Uterus (tissue), 4 donors: ENCODE results near the gene MICAL2. TPM values are rescaled to one million over a fixed set of nuclear protein-coding genes. Genes with fewer than 3 reads are reported as not detected.

Experiments
- DNase-seq, 2 donors: peaks; one replicate each; pipeline ENCODE4 v3.0.0-alpha.2; 2019 to 2020
- H3K27ac ChIP-seq, 2 donors: fragments of 200-600 bp; sonication (generic); 1 replicate in 1 of 2; 2 replicates in 1 of 2; pipeline ENCODE4 v1.5.1; 2016 to 2018
- H3K27me3 ChIP-seq, 2 donors: fragments of 200-600 bp; sonication (generic); one replicate each; pipeline ENCODE4 v1.5.1; 2018 to 2019; ENCODE audit warnings: control low read depth in 1 of 2
- H3K36me3 ChIP-seq, 2 donors: fragments of 200-600 bp; sonication (generic); one replicate each; pipeline ENCODE4 v1.5.1; 2019; ENCODE audit warnings: control low read depth in 1 of 2
- H3K4me1 ChIP-seq, 2 donors: fragments of 200-600 bp; sonication (generic); one replicate each; pipeline ENCODE4 v1.5.1; 2018 to 2019; ENCODE audit warnings: control low read depth in 1 of 2
- H3K4me3 ChIP-seq, 2 donors: fragments of 200-600 bp; sonication (generic); 1 replicate in 1 of 2; 2 replicates in 1 of 2; pipeline ENCODE4 v1.5.1; 2018 to 2019; ENCODE audit warnings: mild to moderate bottlenecking in 1 of 2
- H3K9me3 ChIP-seq, 2 donors: fragments of 200-600 bp; sonication (generic); one replicate each; pipeline ENCODE4 v1.5.1; 2019; ENCODE audit warnings: control low read depth in 1 of 2
- CTCF ChIP-seq, 4 experiments: fragments of 200-600 bp in 2 of 4; fragments of 450-650 bp in 2 of 4; sonication (generic) in 2 of 4; IDR thresholded peaks; one replicate each; pipeline ENCODE4 v1.5.1; 2016 to 2019; ENCODE audit warnings: antibody characterized with exemption in 4 of 4, mild to moderate bottlenecking in 2 of 4, moderate library complexity in 1 of 4
- POLR2A ChIP-seq, 2 donors: fragments of 450-650 bp; IDR thresholded peaks; one replicate each; pipeline ENCODE4 v1.6.1; 2016; ENCODE audit warnings: antibody characterized with exemption in 2 of 2, mild to moderate bottlenecking in 1 of 2, moderate library complexity in 1 of 2
- intact Hi-C: fragments of 100-400 bp; cut with DNase I; formaldehyde crosslinking; loops from one replicate; pipeline ENCODE4 v1.15.1; 2023; ENCODE audit warnings: low total_unique reads
- total RNA-seq, 4 donors: library from RNA; depleted of rRNA in 3 of 4; stranded (reverse); fragments of >200 nt in 3 of 4; gene quantifications; one replicate each; pipeline versions ENCODE4 v1.1.0 to v1.2.4, GENCODE V29; 2014 to 2023
- donor health status: DM: yes; HTN: yes; CAD: no.

Gene MICAL2
- total RNA-seq, 4 donors from 2014 or later, result 29.6 to 139 (median 53.1) TPM

GRCh38 chr11:12213883-12214282 is 103.5 kb downstream of the MICAL2 start:
- no peaks in the 10 kb centered on the region for H3K27me3 ChIP-seq
- no peaks in the 10 kb centered on the region for H3K4me1 ChIP-seq
- H3K4me3 ChIP-seq, result no peak overlapping the region
- DNase-seq, result no peak
- H3K9me3 ChIP-seq, result no peaks in the 10 kb centered on the region
- H3K36me3 ChIP-seq, result no peaks in the 10 kb centered on the region
- peak overlapping the region in 1 of 2 donors; percentile 24 for H3K27ac ChIP-seq
- no peak for TF ChIP-seq CTCF (IDR thresholded peaks at IDR 0.05)
- no peak for TF ChIP-seq POLR2A (IDR thresholded peaks at IDR 0.05)
- intact Hi-C loops, result no loop called here

GRCh38 chr11:12214751-12215150 is 104.4 kb downstream of the MICAL2 start:
- no peak for TF ChIP-seq CTCF (IDR thresholded peaks at IDR 0.05)
- TF ChIP-seq POLR2A (IDR thresholded peaks at IDR 0.05), result no peak
- Histone ChIP-seq H3K27ac (no peak overlapping the region), H3K4me3 (no peak overlapping the region), H3K9me3 (no peaks in the 10 kb centered on the region), H3K4me1 (peaks cover 0 to 8% of the 10 kb centered on the region in 2 donors), H3K27me3 (no peaks in the 10 kb centered on the region), H3K36me3 (no peaks in the 10 kb centered on the region)
- no peak for DNase-seq
- intact Hi-C loops, result no loop called here

- Histone ChIP-seq H3K9me3 (no peaks in the 10 kb centered on the region), H3K4me3 (no peak overlapping the region), H3K27ac (no peak overlapping the region), H3K27me3 (no peaks in the 10 kb centered on the region), H3K4me1 (peaks cover 0 to 12% of the 10 kb centered on the region in 2 donors), H3K36me3 (no peaks in the 10 kb centered on the region)
- intact Hi-C loops, result no loop called here
- TF ChIP-seq POLR2A (IDR thresholded peaks at IDR 0.05) (no peak), CTCF (IDR thresholded peaks at IDR 0.05) (no peak)
- DNase-seq, result no peak
These were observed 104.8 kb downstream of the MICAL2 start for GRCh38 chr11:12215181-12215593.

- Histone ChIP-seq H3K27ac (no peak overlapping the region), H3K4me3 (no peak overlapping the region), H3K27me3 (no peaks in the 10 kb centered on the region), H3K36me3 (no peaks in the 10 kb centered on the region), H3K9me3 (no peaks in the 10 kb centered on the region), H3K4me1 (peaks cover 0 to 20% of the 10 kb centered on the region in 2 donors)
- intact Hi-C loops, result no loop called here
- DNase-seq, result no peak
- TF ChIP-seq POLR2A (IDR thresholded peaks at IDR 0.05) (no peak), CTCF (IDR thresholded peaks at IDR 0.05) (no peak)
These were observed 105.7 kb downstream of the MICAL2 start for GRCh38 chr11:12216041-12216451.

- Histone ChIP-seq H3K4me3 (no peak overlapping the region), H3K4me1 (peaks cover 0 to 20% of the 10 kb centered on the region in 2 donors), H3K27me3 (no peaks in the 10 kb centered on the region), H3K9me3 (no peaks in the 10 kb centered on the region), H3K36me3 (no peaks in the 10 kb centered on the region), H3K27ac (no peak overlapping the region)
- no peak for DNase-seq
- intact Hi-C loops, result no loop called here
- no peak for TF ChIP-seq CTCF (IDR thresholded peaks at IDR 0.05)
- no peak for TF ChIP-seq POLR2A (IDR thresholded peaks at IDR 0.05)
These were observed 106.4 kb downstream of the MICAL2 start for GRCh38 chr11:12216671-12217374.
